Astrocyte of the spinal cord (primary cell): Measurements from ENCODE around the gene ASPSCR1.

ENCODE experiments used
- DNase-seq: peaks from one replicate; pipeline ENCODE4 v3.0.0; 2011; ENCODE audit warnings: low read depth, low spot score
- H3K4me3 ChIP-seq: 2 replicates; pipeline ENCODE4 v1.5.1; 2011; ENCODE audit warnings: low read depth, mild to moderate bottlenecking, low read length, moderate library complexity
- in situ Hi-C: cut with HindIII; loops from 2 replicates; pipeline ENCODE4 v1.10.0; 2017; ENCODE audit warnings: low sequenced_read_pairs
- TF ChIP-seq, protein P1 (sequence below): IDR thresholded peaks from 2 replicates; pipeline ENCODE4 v1.5.1; 2012; ENCODE audit warnings: low read depth, mild to moderate bottlenecking, low read length, inconsistent platforms

The ASPSCR1 gene

DNA sequence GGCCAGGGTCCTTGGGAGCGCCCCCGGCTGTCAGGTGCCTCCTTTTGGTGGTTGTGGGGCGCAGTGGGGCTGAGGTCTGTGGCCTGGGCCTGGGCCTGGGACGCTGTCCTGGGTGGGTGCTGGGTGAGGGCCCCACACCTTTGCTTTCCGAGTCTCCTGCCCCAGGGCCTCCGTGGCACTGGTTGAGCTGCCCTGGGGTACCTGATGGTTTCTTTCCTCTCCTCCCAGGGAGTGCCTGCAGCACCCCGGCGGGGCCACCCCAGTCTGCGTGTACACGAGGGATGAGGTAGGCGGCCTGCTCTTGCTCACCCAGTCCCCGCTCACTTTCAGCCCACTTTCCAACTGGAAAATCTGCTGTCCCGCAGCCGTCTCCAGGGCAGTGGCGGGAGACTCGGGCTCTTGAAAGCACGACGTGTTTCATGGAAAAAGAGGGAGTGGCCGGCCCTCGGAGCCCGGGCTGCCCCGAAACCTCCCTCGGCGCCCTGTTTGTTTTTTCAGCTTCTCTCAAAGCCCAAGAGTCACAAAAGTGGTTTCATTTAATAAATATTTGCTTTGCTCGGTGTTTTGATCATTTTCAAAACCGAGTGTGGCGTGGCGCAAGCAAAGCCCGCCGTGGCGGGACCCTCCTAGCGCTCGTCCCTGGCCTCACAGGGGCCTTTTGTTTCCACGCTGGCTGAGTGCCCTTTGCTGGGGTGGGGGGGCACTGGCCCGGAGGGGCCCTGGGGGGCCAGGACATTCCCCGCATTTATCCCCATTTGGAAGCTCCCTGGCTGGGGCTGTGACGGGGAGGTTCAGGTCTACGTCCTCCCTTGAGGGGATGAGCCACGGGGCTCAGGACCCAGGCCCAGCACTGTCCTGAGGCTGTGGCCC, 17.4 kb downstream of the ASPSCR1 start:
- TF ChIP-seq, protein P1, sequence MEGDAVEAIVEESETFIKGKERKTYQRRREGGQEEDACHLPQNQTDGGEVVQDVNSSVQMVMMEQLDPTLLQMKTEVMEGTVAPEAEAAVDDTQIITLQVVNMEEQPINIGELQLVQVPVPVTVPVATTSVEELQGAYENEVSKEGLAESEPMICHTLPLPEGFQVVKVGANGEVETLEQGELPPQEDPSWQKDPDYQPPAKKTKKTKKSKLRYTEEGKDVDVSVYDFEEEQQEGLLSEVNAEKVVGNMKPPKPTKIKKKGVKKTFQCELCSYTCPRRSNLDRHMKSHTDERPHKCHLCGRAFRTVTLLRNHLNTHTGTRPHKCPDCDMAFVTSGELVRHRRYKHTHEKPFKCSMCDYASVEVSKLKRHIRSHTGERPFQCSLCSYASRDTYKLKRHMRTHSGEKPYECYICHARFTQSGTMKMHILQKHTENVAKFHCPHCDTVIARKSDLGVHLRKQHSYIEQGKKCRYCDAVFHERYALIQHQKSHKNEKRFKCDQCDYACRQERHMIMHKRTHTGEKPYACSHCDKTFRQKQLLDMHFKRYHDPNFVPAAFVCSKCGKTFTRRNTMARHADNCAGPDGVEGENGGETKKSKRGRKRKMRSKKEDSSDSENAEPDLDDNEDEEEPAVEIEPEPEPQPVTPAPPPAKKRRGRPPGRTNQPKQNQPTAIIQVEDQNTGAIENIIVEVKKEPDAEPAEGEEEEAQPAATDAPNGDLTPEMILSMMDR, result no peak
- peak; percentile 20 for DNase-seq
- in situ Hi-C loops, result no loop called here
- no peak overlapping the region for H3K4me3 ChIP-seq

GRCh38 chr17:81995463-81996231, 18.2 kb downstream of the ASPSCR1 start:
- DNase-seq, result no peak
- in situ Hi-C loops, result no loop called here
- TF ChIP-seq, protein P1, result no peak
- no peak overlapping the region for H3K4me3 ChIP-seq

DNA sequence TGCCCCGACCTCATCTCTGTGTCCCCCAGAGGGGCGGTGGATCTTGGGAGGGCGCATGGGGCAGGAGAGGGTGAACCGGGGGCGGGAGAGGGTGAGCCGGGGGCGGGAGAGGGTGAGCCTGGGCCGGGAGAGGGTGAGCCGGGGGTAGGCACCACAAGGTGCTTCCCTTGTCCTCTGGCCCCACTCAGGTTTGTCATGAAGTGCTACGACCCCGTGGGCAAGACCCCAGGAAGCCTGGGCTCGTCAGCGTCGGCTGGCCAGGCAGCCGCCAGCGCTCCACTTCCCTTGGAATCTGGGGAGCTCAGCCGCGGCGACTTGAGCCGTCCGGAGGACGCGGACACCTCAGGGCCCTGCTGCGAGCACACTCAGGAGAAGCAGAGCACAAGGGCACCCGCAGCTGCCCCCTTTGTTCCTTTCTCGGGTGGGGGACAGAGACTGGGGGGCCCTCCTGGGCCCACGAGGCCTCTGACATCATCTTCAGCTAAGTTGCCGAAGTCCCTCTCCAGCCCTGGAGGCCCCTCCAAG, 18.9 kb downstream of the ASPSCR1 start:
- no peak overlapping the region for H3K4me3 ChIP-seq
- in situ Hi-C loops, result no loop called here
- DNase-seq, result no peak
- TF ChIP-seq, protein P1, result no peak

GRCh38 chr17:81996757-81997441, 19.5 kb downstream of the ASPSCR1 start:
- in situ Hi-C loops, result no loop called here
- no peak for DNase-seq
- TF ChIP-seq, protein P1, result no peak
- H3K4me3 ChIP-seq, result no peak overlapping the region

DNA sequence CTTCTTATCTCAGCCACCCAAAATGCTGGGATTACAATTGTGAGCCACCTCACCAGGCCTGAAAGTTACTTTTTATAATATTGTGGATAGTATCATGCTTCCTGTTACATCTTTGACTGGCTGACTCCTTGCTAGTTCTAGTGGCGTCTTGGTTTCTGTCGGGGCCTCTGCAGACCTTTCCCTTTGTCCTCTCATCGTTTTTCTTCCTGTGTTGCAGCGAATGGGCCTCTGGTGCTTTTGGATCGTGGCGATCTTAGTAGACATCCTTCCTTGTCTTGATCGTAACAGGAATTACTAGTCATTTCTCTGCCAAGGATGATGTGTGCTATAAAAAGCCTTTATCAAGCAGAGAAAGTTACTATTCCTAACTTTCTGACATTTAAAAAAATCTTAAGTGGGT, 20.8 kb downstream of the ASPSCR1 start:
- in situ Hi-C loops, result no loop called here
- no peak overlapping the region for H3K4me3 ChIP-seq
- TF ChIP-seq, protein P1, result no peak
- DNase-seq, result no peak
